Cardiac fibroblast (primary cell): ENCODE data around the gene GBP1.

Experiments used
- DNase-seq, 2 donors: peaks; one replicate each; pipeline versions ENCODE4 v3.0.0 to v3.0.0-alpha.2; 2010; ENCODE audit warnings: low read depth in 2 of 2
- H3K4me3 ChIP-seq, 2 donors: replicated peaks in 1 of 2; 1 replicate in 1 of 2; 2 replicates in 1 of 2; pipeline ENCODE4 v1.5.1; 2011; ENCODE audit warnings: low read depth in 2 of 2, low read length in 2 of 2, mild to moderate bottlenecking in 2 of 2, moderate library complexity in 1 of 2
- CTCF ChIP-seq: IDR thresholded peaks from one replicate; pipeline ENCODE4 v1.5.1; 2011; ENCODE audit warnings: low read depth, mild to moderate bottlenecking, low read length, inconsistent platforms

GBP1 gene

GRCh38 chr1:89044970-89045721 is 19.9 kb downstream of the GBP1 start:
- TF ChIP-seq CTCF, result no peak
- peak in 1 of 2 donors; percentile 16 for DNase-seq
- H3K4me3 ChIP-seq, result no peak overlapping the region

- DNase-seq, result no peak
- no peak for TF ChIP-seq CTCF
- H3K4me3 ChIP-seq, result no peak overlapping the region
These were observed 21.1 kb downstream of the GBP1 start for GRCh38 chr1:89043940-89044339.

GRCh38 chr1:89042491-89042890 is 22.5 kb downstream of the GBP1 start:
- no peak for DNase-seq
- no peak for TF ChIP-seq CTCF
- no peak overlapping the region for H3K4me3 ChIP-seq

GRCh38 chr1:89041721-89042120 is 23.3 kb downstream of the GBP1 start:
- peak in 1 of 2 donors; percentile 14 for DNase-seq
- H3K4me3 ChIP-seq, result no peak overlapping the region
- no peak for TF ChIP-seq CTCF

- peak; percentile 46 to 84 for DNase-seq
- no peak overlapping the region for H3K4me3 ChIP-seq
- TF ChIP-seq CTCF, result no peak
These were observed 23.8 kb downstream of the GBP1 start for GRCh38 chr1:89041119-89041641.

- no peak for TF ChIP-seq CTCF
- H3K4me3 ChIP-seq, result no peak overlapping the region
- no peak for DNase-seq
These were observed 24.7 kb downstream of the GBP1 start for GRCh38 chr1:89040315-89040626.

- no peak for TF ChIP-seq CTCF
- DNase-seq, result no peak
- no peak overlapping the region for H3K4me3 ChIP-seq
These were observed 27.8 kb downstream of the GBP1 start for GRCh38 chr1:89037186-89037585.
